ENCODE results near the gene KCNIP2.

DNA sequence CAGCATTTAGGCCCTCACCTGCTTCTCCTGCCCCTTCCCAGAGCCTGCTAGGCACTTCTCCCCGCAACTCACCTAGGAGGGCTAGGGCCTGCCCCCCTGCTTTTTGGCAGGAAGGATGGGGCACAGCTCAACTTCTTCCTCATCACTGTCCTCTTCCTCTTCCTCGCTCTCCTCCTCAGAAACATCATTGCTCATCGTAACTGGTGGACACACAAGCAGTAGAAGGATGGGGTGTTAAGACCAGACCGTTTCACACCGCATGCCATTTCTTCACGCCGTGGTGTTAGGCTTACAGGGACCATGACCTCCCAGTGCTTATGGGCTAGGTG, 62.0 kb downstream of the KCNIP2 start:
- TF ChIP-seq BHLHE40 (IDR thresholded peaks at IDR 0.05; ENCODE audit: borderline replicate concordance), result no peak
- TF ChIP-seq ELF4 (IDR thresholded peaks at IDR 0.05), result no peak
- no peak for TF ChIP-seq SUZ12 (IDR thresholded peaks at IDR 0.05)
- TF ChIP-seq FOXM1 (IDR thresholded peaks at IDR 0.05; ENCODE audit: borderline replicate concordance), result no peak
- TF ChIP-seq SP1 (IDR thresholded peaks at IDR 0.05), result no peak
- TF ChIP-seq TARDBP (IDR thresholded peaks at IDR 0.05), result no peak
- TF ChIP-seq, protein P1, sequence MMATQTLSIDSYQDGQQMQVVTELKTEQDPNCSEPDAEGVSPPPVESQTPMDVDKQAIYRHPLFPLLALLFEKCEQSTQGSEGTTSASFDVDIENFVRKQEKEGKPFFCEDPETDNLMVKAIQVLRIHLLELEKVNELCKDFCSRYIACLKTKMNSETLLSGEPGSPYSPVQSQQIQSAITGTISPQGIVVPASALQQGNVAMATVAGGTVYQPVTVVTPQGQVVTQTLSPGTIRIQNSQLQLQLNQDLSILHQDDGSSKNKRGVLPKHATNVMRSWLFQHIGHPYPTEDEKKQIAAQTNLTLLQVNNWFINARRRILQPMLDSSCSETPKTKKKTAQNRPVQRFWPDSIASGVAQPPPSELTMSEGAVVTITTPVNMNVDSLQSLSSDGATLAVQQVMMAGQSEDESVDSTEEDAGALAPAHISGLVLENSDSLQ (IDR thresholded peaks at IDR 0.05), result no peak

Measured in HEK293T (cell line).